Colonic mucosa (tissue), 4 donors: Measurements from ENCODE around the gene SPO11. TPM values are rescaled to one million over a fixed set of nuclear protein-coding genes. Genes with fewer than 3 reads are reported as not detected.

ENCODE experiments used
- DNase-seq: peaks from one replicate; pipeline ENCODE4 v3.0.0-alpha.2; 2020
- H3K27ac ChIP-seq: fragments of 200-600 bp; one replicate; pipeline ENCODE4 v1.8.0; 2021
- H3K27me3 ChIP-seq: fragments of 200-600 bp; one replicate; pipeline ENCODE4 v1.8.0; 2021
- H3K36me3 ChIP-seq: fragments of 200-600 bp; one replicate; pipeline ENCODE4 v1.8.0; 2021
- H3K4me1 ChIP-seq: fragments of 200-600 bp; one replicate; pipeline ENCODE4 v1.8.0; 2021; ENCODE audit warnings: mild to moderate bottlenecking
- H3K4me3 ChIP-seq: fragments of 200-600 bp; one replicate; pipeline ENCODE4 v1.8.0; 2021
- H3K9ac ChIP-seq, 2 donors: one replicate each; pipeline ENCODE4 v1.7.0; 2013; ENCODE audit warnings: control low read depth in 2 of 2, low read depth in 2 of 2, low read length in 2 of 2
- H3K9me3 ChIP-seq: fragments of 200-600 bp; one replicate; pipeline ENCODE4 v1.8.0; 2021
- intact Hi-C: fragments of 100-400 bp; cut with DNase I; formaldehyde crosslinking; loops from one replicate; pipeline ENCODE4 v1.14.1; 2022
- total RNA-seq, 2 donors: library from RNA; stranded (reverse); fragmentation: NEBNext Ultra II Directional in 1 of 2; extraction: Animal tissue kit (Norgen Biotek cat#: 25700) in 1 of 2; gene quantifications; one replicate each; pipeline ENCODE4 v1.2.1, GENCODE V29; 2021
- TF ChIP-seq, protein P1 (sequence below): fragments of 200-600 bp; IDR thresholded peaks from one replicate; pipeline ENCODE4 v1.8.0; 2022; ENCODE audit warnings: antibody characterized with exemption, mild to moderate bottlenecking
- donor health status: healthy.
- donor health status: DM: no; HTN: no; CAD: no.
- donor health status: DM: no; HTN: no; CAD: no.

Gene SPO11
- total RNA-seq, 2 donors from 2014 or later = not detected

DNA sequence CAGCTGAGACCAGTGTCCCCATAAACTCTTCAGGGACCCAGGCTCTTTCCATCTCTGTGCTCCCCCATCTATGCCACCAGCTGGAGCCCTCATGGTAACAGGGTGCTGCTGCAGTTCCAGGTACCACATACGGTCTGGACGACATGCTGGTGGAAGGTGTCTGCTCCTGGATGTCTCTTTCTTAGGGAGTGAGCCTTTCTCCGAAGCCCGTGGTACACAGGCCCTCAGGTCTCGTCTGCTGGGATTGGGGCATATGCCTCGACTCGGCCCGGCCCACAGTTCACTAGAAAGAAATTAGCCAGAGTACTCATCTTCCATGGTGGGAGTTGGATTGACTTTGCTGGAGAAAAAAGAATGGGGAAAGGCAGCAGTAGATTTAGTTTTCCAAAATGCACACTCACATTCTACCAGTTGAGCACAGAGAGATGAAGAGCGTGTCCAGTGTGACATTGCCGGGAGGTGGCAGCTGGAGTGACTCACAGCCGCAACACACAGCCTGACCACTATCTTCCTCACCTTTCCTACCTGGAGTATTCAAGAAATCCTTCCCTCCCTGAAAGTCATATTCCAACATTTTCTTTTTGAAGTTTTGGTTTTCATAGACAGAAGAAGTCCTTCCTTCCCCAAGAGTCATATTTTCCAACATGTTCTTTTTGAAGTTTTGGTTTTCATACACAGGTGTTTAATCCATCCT lies 18.6 kb upstream of the SPO11 start:
- H3K9ac ChIP-seq = no peak overlapping the region
- no peaks in the 10 kb centered on the region for H3K9me3 ChIP-seq
- TF ChIP-seq, protein P1, sequence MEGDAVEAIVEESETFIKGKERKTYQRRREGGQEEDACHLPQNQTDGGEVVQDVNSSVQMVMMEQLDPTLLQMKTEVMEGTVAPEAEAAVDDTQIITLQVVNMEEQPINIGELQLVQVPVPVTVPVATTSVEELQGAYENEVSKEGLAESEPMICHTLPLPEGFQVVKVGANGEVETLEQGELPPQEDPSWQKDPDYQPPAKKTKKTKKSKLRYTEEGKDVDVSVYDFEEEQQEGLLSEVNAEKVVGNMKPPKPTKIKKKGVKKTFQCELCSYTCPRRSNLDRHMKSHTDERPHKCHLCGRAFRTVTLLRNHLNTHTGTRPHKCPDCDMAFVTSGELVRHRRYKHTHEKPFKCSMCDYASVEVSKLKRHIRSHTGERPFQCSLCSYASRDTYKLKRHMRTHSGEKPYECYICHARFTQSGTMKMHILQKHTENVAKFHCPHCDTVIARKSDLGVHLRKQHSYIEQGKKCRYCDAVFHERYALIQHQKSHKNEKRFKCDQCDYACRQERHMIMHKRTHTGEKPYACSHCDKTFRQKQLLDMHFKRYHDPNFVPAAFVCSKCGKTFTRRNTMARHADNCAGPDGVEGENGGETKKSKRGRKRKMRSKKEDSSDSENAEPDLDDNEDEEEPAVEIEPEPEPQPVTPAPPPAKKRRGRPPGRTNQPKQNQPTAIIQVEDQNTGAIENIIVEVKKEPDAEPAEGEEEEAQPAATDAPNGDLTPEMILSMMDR = no peak
- H3K36me3 ChIP-seq = no peaks in the 10 kb centered on the region
- no peak for DNase-seq
- no peaks in the 10 kb centered on the region for H3K4me1 ChIP-seq
- intact Hi-C loops = no loop called here
- no peak overlapping the region for H3K4me3 ChIP-seq
- H3K27ac ChIP-seq = no peak overlapping the region
- no peaks in the 10 kb centered on the region for H3K27me3 ChIP-seq

DNA sequence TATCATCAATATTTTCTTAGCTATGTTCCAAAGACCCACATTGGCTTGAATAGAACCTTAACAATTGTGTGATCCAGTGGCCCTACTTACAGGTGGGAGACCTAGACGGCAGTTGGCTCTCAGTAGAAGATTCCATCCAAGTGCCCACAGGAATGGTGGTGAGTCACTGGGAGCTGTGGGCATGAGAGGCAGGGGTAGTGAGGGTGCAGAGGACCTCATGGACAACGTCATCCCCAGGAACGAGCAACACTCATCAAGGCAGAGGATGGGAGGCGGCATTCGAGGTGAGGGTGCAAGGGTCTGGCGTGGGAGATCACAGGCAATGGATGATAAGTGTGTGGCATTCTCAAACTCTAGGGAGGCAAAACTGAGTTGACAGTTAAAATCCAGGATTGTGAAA lies 17.5 kb upstream of the SPO11 start:
- Histone ChIP-seq H3K9me3 (no peaks in the 10 kb centered on the region), H3K4me3 (no peak overlapping the region), H3K9ac (no peak overlapping the region), H3K27me3 (no peaks in the 10 kb centered on the region), H3K27ac (no peak overlapping the region), H3K4me1 (no peaks in the 10 kb centered on the region), H3K36me3 (no peaks in the 10 kb centered on the region)
- TF ChIP-seq, protein P1 = no peak
- intact Hi-C loops = no loop called here
- no peak for DNase-seq

DNA sequence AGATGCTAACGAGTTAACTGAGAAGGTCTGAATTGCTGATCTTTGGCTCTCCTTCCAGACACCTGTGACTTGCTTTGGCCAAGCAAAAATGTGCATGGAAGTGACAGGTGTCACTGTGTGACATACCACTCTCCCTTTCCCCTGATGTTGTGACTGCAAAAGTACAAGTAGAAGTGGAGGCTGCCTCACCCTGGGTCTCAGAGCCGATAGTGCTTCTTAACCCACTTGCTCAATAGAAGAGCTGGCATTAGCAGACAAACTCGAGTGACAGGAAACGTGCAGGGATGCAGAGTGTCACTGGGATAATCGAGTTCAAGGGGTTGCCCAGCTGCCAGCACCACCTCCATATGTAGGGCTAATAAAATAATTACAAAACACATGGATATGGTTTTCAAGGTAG lies 16.4 kb upstream of the SPO11 start:
- no peak for DNase-seq

DNA sequence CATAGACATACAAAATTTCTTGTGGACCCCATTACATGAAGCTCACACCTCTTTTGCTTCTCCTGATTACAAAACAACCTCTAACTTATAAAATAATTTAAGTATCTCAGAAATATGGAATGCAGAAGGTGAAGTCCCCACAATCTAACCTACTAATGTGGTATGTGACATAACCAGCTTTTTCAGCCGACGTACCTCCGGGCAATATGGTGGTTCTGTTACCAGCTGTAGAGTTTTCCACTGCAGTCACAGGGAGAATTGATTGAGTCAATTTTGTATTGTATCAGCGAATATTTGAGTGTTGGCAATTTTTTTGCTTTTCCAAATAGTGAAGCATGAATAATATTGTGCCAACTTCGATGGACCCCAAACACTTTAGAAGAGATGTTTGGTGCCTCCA lies 15.7 kb upstream of the SPO11 start:
- no peaks in the 10 kb centered on the region for H3K4me1 ChIP-seq
- no peaks in the 10 kb centered on the region for H3K27me3 ChIP-seq
- H3K36me3 ChIP-seq = no peaks in the 10 kb centered on the region
- intact Hi-C loops = no loop called here
- no peak overlapping the region for H3K4me3 ChIP-seq
- TF ChIP-seq, protein P1 = no peak
- no peak overlapping the region for H3K27ac ChIP-seq
- no peak for DNase-seq
- H3K9ac ChIP-seq = no peak overlapping the region
- no peaks in the 10 kb centered on the region for H3K9me3 ChIP-seq

More for the DNA sequence above, 16.4 kb upstream of the SPO11 start:
- intact Hi-C loops = no loop called here
- Histone ChIP-seq H3K27ac (no peak overlapping the region), H3K4me3 (no peak overlapping the region), H3K9ac (no peak overlapping the region), H3K9me3 (no peaks in the 10 kb centered on the region), H3K36me3 (no peaks in the 10 kb centered on the region), H3K27me3 (no peaks in the 10 kb centered on the region), H3K4me1 (no peaks in the 10 kb centered on the region)
- TF ChIP-seq, protein P1 = no peak

DNA sequence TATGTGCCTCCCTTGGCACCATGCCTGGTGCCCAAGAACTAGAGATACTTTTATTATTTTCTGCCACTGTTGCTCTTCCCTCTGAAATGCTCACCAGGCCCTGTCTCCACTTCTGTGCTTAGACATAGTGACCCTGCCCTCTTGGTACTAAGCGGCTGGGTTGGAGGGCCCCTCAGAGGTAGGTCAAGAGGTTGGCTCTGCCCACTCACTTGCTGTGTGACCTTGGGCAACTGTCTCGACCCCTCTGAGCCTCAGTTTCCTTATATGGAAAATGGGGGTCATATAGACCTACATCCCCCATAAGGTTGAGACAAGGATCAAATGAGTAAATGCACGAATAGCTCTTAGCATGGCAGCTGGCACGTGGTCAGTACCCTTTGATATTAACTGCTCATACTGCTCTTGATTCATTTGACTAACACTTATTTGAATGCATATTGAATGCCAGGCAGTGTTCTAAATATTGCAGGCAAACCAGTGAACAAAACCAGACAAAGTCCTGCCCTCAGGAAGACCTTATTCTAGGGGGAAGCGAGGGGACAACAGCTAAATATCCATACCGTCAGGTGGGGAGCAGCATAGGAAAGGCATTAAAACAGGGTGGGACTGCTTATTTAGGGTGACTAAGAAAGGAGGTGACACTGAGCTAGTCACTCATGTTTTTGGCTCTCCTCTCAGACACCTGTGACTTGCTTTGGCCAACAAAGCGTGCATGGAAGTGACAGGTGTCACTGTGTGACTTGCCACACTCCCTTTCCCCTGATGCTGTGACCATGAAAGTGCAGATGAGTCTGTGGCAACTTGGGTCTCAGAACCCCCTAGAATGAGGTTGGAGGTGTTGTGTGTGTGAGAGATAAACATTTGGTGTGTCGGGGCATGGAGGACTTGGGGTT lies 14.3 kb upstream of the SPO11 start:
- intact Hi-C loops = no loop called here
- TF ChIP-seq, protein P1 = no peak
- H3K4me1 ChIP-seq = no peaks in the 10 kb centered on the region
- no peak overlapping the region for H3K4me3 ChIP-seq
- no peaks in the 10 kb centered on the region for H3K9me3 ChIP-seq
- H3K36me3 ChIP-seq = no peaks in the 10 kb centered on the region
- no peaks in the 10 kb centered on the region for H3K27me3 ChIP-seq
- no peak overlapping the region for H3K27ac ChIP-seq
- no peak for DNase-seq
- H3K9ac ChIP-seq = no peak overlapping the region
